ENCODE results near the gene WFDC10B. TPM values are rescaled to one million over a fixed set of nuclear protein-coding genes. Genes with fewer than 3 reads are reported as not detected.
"Not testable (repeated sequence)": the region's sequence is repeated elsewhere in the genome, so short reads cannot be mapped to it uniquely, and the experiment has no call there.

Gene WFDC10B
- total and polyA plus RNA-seq, 12 donors = not detected

DNA sequence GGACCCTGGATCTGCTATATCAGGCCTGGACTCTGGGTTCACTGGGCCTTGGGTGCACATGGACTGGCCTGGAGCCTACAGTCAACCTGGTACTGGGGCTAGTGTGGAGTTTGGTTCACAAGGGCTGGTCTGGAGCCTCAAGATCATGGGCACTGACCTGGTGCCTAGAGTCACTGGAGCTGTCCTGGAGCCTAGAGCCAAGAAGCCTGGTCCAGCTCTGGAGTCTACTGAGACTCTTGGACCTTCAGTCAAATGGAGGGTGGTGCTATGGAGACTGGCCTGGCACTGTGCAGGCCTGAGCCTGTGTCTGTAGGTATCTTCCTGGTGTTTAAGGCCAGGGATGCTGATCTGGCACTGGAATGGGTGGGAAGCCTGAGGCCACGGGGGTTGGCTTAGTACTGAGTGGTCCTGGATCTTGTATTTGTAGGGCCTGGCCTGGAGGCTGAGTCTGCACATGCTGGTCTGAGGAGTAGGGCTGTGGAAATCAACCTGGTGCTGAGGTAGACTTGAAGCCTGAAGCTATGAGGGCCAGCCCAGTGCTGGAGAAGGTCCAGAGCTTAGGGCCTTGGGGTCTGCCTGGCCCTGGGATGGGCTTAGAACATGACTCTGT is 57.3 kb downstream of the WFDC10B start:
- no peak overlapping the region for H3K27ac ChIP-seq
- no peaks in the 10 kb centered on the region for H3K36me3 ChIP-seq
- no peaks in the 10 kb centered on the region for H3K9me3 ChIP-seq
- H3K4me1 ChIP-seq = no peaks in the 10 kb centered on the region
- TF ChIP-seq, protein P1, sequence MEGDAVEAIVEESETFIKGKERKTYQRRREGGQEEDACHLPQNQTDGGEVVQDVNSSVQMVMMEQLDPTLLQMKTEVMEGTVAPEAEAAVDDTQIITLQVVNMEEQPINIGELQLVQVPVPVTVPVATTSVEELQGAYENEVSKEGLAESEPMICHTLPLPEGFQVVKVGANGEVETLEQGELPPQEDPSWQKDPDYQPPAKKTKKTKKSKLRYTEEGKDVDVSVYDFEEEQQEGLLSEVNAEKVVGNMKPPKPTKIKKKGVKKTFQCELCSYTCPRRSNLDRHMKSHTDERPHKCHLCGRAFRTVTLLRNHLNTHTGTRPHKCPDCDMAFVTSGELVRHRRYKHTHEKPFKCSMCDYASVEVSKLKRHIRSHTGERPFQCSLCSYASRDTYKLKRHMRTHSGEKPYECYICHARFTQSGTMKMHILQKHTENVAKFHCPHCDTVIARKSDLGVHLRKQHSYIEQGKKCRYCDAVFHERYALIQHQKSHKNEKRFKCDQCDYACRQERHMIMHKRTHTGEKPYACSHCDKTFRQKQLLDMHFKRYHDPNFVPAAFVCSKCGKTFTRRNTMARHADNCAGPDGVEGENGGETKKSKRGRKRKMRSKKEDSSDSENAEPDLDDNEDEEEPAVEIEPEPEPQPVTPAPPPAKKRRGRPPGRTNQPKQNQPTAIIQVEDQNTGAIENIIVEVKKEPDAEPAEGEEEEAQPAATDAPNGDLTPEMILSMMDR (IDR thresholded peaks at IDR 0.05) = no peak
- intact Hi-C loops (cut with DNase I) = no loop called here
- ATAC-seq = no peak
- H3K4me3 ChIP-seq = no peak overlapping the region
- WGBS, 2 donors = 50 to 70% methylated on average over 1 of the region's 1 CpG
- DNase-seq = no peak
- peaks cover 0 to 8% (median 5%) of the 10 kb centered on the region in 7 donors for H3K27me3 ChIP-seq

DNA sequence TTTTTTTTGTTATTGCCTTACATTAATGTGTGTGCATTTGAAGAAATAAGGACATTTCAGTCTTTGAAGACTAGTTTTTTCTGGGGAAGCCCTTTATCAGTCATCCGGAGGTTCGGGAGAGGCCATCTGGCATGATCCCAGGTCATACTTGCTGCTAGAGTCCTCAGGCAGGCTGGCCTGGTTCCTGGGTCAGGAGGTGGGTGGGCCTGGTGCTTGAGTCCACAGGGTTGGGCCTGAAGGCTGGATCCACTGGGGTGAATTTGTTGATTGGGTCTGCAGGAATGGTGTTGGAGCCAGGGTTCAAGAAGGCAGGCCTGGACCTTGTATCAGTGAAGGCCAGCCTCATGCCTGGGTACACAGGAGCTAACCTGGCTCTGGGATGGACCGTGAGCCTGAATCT is 57.9 kb downstream of the WFDC10B start:
- no peaks in the 10 kb centered on the region for H3K4me1 ChIP-seq
- ATAC-seq (no peak), DNase-seq (no peak)
- H3K27ac ChIP-seq = no peak overlapping the region
- no peak overlapping the region for H3K4me3 ChIP-seq
- H3K36me3 ChIP-seq = no peaks in the 10 kb centered on the region
- H3K9me3 ChIP-seq = no peaks in the 10 kb centered on the region
- TF ChIP-seq, protein P1 (IDR thresholded peaks at IDR 0.05) = no peak
- 82 to 94% methylated on average over 3 of the region's 3 CpGs for WGBS, 2 donors
- intact Hi-C loops (cut with DNase I) = no loop called here
- H3K27me3 ChIP-seq = peaks cover 0 to 7% (median 3%) of the 10 kb centered on the region in 7 donors

DNA sequence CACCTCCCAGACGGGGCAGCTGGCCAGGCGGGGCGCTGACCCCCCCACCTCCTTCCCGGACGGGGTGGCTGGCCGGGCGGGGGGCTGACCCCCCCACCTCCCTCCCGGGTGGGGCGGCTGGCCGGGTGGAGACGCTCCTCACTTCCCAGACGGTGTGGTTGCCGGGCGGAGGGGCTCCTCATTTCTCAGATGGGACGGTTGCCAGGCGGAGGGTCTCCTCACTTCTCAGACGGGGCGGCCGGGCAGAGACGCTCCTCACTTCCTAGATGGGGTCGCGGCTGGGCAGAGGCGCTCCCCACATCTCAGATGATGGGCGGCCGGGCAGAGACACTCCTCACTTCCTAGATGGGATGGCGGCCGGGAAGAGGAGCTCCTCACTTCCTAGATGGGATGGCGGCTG is 59.0 kb downstream of the WFDC10B start:
- H3K4me1 ChIP-seq; H3K27ac ChIP-seq; intact Hi-C loops (cut with DNase I); H3K4me3 ChIP-seq; H3K36me3 ChIP-seq; H3K9me3 ChIP-seq; H3K27me3 ChIP-seq; ATAC-seq; DNase-seq: not testable (repeated sequence)
- 92% methylated on average over 24 to 28 of the region's 28 CpGs for WGBS, 2 donors

DNA sequence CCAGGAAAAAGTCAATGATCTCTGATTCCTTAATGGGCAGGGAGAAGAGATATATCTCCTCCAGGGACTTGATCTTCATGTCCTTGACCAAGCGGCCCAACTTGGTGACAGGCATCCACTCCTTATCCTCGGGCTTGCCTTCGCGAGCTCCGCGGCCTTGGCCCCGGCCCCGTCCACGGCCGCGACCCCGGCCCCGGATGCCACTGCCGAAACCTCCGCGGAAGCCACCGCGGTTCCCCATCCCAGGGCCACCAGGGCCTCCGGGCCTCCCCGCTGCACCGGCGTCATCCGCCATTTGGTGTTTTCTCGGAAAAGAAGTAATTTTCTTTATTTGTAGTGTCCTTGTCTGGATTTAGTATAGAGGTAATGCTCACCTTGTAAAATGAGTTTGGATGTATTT is 63.7 kb downstream of the WFDC10B start:
- H3K9me3 ChIP-seq; intact Hi-C loops (cut with DNase I); DNase-seq; ATAC-seq; H3K4me1 ChIP-seq; H3K27ac ChIP-seq; H3K27me3 ChIP-seq; H3K36me3 ChIP-seq; H3K4me3 ChIP-seq: not testable (repeated sequence)
- 95% methylated on average over 20 to 24 of the region's 24 CpGs for WGBS, 2 donors

DNA sequence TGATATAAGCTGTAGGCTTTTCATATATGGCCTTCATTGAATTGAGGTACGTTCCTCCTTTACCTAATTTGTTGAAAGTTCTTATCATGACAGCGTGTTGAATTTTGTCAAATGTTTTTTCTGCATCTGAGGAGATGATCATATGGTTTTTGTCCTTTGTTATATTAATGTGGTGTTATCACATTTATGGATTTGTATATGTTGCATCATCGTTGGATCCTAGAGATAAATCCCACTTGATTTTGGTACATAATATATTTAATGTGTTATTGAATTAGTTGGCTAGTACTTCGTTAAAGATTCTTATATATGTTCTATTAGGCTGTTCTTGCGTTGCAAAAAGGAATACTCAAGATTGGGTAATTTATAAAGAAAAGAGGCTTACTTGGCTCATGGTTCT is 65.1 kb downstream of the WFDC10B start:
- H3K27me3 ChIP-seq = peaks cover 0 to 2% (median 0%) of the 10 kb centered on the region in 7 donors
- WGBS, 2 donors = 85 to 87% methylated on average over 5 of the region's 5 CpGs
- no peak overlapping the region for H3K27ac ChIP-seq
- TF ChIP-seq, protein P1 (IDR thresholded peaks at IDR 0.05) = no peak
- no peaks in the 10 kb centered on the region for H3K4me1 ChIP-seq
- intact Hi-C loops (cut with DNase I) = no loop called here
- no peak overlapping the region for H3K4me3 ChIP-seq
- no peak for DNase-seq
- no peaks in the 10 kb centered on the region for H3K36me3 ChIP-seq
- H3K9me3 ChIP-seq = peaks cover 0 to 10% (median 0%) of the 10 kb centered on the region in 11 donors
- ATAC-seq = no peak
